ENCODE measurements around the gene GLDC. TPM values are rescaled to one million over a fixed set of nuclear protein-coding genes. Genes with fewer than 3 reads are reported as not detected.

The GLDC gene
- total and polyA plus RNA-seq, 12 donors = 0.03 TPM; not detected in 11

DNA sequence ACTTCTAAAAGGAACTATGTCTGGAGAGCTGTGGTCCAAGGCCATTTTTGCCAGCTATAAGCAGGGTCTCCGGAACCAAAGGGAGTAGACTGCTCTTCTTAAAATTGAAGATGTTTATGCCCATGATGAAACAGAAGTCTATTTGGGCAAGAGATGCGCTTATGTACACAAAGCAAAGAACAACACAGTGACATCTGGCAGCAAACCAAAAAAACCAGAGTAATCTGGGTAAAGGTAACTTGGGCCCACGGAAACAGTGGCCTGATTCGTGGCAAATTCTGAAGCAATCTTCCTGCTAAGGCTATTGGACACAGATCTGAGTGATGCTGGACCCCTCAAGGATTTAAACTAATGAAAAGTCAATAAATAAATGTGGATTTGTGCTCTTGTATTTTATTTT lies 29.7 kb upstream of the GLDC start:
- ATAC-seq (no peak), DNase-seq (no peak)
- Histone ChIP-seq H3K4me1 (peaks cover 0 to 5% (median 0%) of the 10 kb centered on the region in 9 donors), H3K27ac (no peak overlapping the region), H3K27me3 (no peaks in the 10 kb centered on the region), H3K4me3 (no peak overlapping the region), H3K36me3 (no peaks in the 10 kb centered on the region), H3K9me3 (no peaks in the 10 kb centered on the region)
- TF ChIP-seq, protein P1, sequence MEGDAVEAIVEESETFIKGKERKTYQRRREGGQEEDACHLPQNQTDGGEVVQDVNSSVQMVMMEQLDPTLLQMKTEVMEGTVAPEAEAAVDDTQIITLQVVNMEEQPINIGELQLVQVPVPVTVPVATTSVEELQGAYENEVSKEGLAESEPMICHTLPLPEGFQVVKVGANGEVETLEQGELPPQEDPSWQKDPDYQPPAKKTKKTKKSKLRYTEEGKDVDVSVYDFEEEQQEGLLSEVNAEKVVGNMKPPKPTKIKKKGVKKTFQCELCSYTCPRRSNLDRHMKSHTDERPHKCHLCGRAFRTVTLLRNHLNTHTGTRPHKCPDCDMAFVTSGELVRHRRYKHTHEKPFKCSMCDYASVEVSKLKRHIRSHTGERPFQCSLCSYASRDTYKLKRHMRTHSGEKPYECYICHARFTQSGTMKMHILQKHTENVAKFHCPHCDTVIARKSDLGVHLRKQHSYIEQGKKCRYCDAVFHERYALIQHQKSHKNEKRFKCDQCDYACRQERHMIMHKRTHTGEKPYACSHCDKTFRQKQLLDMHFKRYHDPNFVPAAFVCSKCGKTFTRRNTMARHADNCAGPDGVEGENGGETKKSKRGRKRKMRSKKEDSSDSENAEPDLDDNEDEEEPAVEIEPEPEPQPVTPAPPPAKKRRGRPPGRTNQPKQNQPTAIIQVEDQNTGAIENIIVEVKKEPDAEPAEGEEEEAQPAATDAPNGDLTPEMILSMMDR (IDR thresholded peaks at IDR 0.05) = no peak
- 90 to 94% methylated on average over 4 of the region's 4 CpGs for WGBS, 2 donors
- intact Hi-C loops (cut with DNase I) = no loop called here

DNA sequence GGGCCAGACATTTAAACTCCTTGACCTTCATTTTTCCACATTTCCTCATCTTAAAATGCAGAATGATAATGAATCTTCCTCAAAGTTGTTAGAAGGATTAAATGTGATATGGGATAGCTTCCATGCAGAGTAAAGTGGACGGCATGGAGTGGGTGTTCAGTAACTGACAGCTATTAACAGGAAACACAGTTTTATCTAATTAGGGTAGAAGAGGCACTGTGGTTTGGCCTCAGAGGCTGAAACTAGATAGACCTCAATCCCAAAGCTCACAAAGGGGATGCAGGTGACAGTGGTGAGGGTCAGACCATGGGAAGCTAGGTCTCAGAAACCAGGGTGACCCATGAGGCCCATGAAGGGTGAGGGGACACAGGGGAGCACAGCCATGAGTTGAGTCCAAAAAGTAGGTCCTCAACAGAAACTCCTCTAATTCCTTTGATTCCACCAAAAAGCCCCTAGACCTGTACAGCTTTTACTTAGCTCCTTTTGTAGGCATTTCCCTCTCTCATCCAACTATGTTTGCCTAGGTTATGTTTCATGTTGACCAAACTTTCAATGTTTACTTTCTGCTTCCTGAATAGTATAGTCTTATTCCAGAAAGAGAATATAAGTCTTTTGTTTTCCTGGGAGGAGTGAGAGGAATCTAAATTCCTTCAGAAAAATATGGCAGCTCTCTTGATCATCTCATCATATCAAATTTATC lies 27.9 kb upstream of the GLDC start:
- Histone ChIP-seq H3K9me3 (no peaks in the 10 kb centered on the region), H3K4me3 (no peak overlapping the region), H3K36me3 (no peaks in the 10 kb centered on the region), H3K27me3 (no peaks in the 10 kb centered on the region), H3K4me1 (no peaks in the 10 kb centered on the region), H3K27ac (no peak overlapping the region)
- TF ChIP-seq, protein P1 (IDR thresholded peaks at IDR 0.05) = no peak
- no peak for DNase-seq
- WGBS, 2 donors = 78 to 82% methylated on average over 1 of the region's 1 CpG
- intact Hi-C loops (cut with DNase I) = no loop called here
- no peak for ATAC-seq

DNA sequence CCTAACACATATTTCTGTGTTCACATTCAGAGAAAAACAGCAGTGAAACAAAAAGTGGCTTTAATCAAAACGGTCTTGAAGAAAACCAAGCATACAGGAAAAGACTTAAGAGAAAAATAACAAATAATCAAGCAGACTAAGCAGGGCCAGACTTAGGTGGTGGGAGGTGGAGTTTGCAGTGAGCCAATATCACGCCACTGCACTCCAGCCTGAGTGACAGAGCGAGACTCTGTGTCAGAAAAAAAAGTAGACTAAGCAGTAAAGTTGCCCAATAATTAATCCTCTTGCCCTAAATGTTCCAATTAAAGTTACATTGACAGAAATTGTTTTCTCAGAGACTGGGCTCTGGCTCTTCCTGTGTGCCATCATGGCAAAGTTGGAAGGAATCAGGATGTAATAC lies 26.6 kb upstream of the GLDC start:
- Histone ChIP-seq H3K36me3 (no peaks in the 10 kb centered on the region), H3K4me3 (no peak overlapping the region), H3K4me1 (no peaks in the 10 kb centered on the region), H3K9me3 (no peaks in the 10 kb centered on the region), H3K27ac (no peak overlapping the region), H3K27me3 (no peaks in the 10 kb centered on the region)
- 77% methylated on average over 3 of the region's 3 CpGs for WGBS, 2 donors
- DNase-seq (no peak), ATAC-seq (no peak)
- TF ChIP-seq, protein P1 (IDR thresholded peaks at IDR 0.05) = no peak
- intact Hi-C loops (cut with DNase I) = no loop called here

DNA sequence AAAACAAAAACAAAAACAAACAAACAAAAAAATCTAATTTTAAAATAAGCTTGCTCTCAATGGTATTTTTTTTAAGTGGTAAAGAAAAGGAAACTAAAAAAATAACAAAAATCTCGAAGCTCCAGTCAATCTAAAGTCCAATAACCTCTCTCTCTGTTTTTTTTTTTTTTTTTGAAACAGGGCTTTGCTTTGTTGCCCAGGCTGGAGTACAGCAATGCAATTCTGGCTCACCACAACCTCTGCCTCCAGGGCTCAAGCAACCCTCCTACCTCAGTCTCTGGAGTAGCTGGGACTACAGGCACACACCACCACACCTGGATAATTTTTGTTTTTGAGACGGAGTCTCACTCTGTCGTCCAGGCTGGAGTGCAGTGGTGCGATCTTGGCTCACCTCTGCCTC lies 25.9 kb upstream of the GLDC start:
- Histone ChIP-seq H3K27me3 (no peaks in the 10 kb centered on the region), H3K36me3 (no peaks in the 10 kb centered on the region), H3K9me3 (no peaks in the 10 kb centered on the region), H3K4me3 (no peak overlapping the region), H3K4me1 (no peaks in the 10 kb centered on the region), H3K27ac (no peak overlapping the region)
- 83 to 88% methylated on average over 4 of the region's 4 CpGs for WGBS, 2 donors
- no peak for ATAC-seq
- no peak for DNase-seq
- TF ChIP-seq, protein P1 (IDR thresholded peaks at IDR 0.05) = no peak
- intact Hi-C loops (cut with DNase I) = no loop called here
